Inferior parietal cortex (tissue), 1 donor: Measurements from ENCODE around the gene GOT2.
"Not testable (repeated sequence)": the region's sequence is repeated elsewhere in the genome, so short reads cannot be mapped to it uniquely, and the experiment has no call there.

Experiments used
- DNase-seq: peaks from one replicate; pipeline ENCODE4 v3.0.0-alpha.2; 2016; ENCODE audit errors: extremely low spot score

GOT2 gene

GRCh38 chr16:58733671-58734458, at the start of gene GOT2:
TSS of gene GOT2 (minus strand) at chr16:58734316. CDS start at chr16:58734228, 88 bp downstream.
- DNase-seq: peak; percentile 84

GRCh38 chr16:58779291-58779690, 45.2 kb upstream of the GOT2 start:
- DNase-seq: not testable (repeated sequence)

DNA sequence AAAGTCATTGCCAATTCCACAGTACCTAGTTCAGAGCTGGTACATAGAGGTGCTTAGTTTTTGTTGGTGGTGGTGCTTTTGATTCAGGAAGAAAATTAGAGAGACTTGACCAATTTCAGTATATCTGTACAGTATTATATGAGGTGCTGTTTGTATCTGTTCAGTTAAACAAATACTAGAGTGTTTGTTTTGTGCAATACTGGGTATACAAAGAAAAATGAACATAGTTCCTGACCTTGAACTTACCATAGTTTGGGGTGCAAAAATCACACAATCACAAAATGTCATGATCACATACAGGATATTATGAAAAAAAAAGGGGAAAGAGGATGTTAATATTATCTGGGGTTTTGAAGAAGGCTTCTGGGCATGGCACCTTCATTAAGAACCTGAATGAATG, 39.8 kb upstream of the GOT2 start:
- DNase-seq: no peak

- DNase-seq: no peak
Observed at GRCh38 chr16:58768145-58768544, 34.0 kb upstream of the GOT2 start.

DNA sequence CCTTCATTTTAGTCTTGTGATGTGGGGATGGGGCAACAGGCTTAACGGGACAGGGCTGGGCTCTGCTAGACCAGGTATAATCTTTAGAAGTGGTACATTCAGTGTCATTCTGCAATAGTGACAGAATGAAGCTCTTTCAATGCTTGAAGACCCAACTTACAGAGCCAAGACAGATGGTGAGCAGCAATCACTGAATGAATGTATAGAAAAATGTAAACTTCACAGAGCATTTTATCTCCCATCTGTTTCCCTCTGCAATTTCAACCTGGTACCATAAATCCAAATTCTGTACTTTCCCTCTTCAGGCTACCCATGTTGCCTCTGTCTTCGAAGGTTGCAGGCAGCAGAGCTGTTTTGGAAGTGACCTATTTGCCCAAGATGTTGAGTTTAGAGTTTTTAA, 33.5 kb upstream of the GOT2 start:
- no peak for DNase-seq

DNA sequence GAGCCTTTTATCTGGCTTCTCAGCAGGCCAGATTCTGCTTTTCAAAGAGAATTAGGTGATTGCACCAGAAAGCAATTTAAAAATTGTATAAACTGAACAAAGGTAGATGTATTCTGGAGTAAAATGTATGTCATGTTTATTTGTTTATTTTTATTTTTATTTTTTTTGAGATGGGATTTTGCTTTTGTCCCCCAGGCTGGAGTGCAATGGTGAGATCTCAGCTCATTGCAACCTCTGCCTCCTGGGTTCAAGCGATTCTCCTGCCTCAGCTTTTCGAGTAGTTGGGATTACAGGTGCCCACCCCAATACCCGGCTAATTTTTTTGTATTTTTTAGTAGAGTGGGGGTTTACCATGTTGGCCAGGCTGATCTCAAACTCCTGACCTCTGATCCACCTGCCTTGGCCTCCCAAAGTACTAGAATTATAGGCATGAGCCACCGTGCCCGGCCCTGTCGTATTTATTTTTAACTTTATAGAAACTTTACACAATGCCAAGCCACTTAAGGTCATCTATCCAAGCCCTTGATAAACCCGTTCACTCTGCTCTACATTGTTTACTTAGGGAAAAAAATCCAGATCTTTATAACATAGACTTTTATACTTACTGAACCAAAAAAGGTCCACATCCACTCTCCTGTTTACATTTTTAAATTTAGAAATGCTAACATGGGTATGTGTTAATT, 22.7 kb upstream of the GOT2 start:
- DNase-seq: no peak

DNA sequence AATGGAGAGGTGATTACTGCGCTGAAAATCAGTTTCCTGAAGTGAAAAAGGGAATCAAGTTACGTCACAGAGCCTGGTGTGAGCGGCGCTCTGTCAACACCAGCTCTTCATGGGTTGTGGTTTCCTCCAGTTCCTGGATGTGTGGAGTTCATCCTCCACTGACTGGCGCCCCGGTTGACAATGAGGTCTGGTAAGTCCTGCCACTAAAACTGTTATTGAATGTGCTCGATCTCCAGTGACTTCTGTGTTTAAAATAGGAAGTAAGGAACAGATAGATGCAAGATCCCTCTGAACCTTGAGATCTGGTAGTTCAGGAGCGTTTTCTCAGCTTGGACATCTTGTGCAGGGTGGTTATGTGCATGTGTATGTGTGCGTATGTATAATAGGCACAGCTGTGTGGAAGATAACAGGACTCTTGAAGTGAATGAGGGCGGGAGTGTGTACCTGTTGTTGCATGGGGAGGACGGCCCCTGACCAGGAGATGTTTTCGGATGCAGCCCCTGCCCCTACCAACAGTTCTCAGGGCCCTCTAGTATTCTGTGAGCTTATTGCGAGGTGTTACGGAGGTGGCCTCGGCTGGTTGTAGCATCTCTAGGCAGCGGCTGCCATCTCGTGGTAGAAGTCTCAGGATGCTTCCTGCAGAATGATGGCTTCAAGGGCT, 22.0 kb upstream of the GOT2 start:
- peak; percentile 86 for DNase-seq

GRCh38 chr16:58753711-58754134, 19.6 kb upstream of the GOT2 start:
- no peak for DNase-seq

GRCh38 chr16:58744497-58744896, 10.4 kb upstream of the GOT2 start:
- no peak for DNase-seq

GRCh38 chr16:58741976-58742375, 7.9 kb upstream of the GOT2 start:
- no peak for DNase-seq

GRCh38 chr16:58741166-58741565, 7.0 kb upstream of the GOT2 start:
- DNase-seq: no peak

DNA sequence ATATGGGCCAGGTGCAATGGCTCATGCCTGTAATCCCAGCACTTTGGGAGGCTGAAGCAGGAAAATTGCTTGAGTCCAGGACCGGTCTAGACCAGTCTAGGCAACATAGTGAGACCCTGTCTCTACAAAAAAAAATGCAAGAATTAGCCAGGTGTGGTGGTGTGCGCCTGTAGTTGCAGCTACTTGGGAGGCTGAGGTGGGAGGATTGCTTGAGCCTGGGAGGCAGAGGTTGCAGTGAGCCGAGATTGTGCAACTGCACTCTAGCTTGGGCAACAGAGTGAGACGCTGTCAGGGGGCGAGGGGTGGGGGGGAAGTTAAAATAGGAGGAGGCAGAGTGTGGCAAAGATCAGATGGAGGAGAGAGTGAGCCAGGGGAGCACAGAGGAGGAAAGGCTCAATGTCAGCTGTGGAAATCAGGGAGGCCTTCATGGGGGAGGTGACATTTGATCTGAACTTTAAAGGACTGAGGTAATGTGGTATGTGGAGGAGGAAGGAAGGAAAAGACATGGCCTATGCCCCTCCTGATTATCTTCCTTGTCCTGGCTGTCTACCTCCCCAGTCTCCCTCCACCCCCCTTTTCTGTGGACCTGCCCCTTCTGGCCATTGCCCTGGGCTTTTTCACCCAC, 4.7 kb upstream of the GOT2 start:
- DNase-seq: no peak

DNA sequence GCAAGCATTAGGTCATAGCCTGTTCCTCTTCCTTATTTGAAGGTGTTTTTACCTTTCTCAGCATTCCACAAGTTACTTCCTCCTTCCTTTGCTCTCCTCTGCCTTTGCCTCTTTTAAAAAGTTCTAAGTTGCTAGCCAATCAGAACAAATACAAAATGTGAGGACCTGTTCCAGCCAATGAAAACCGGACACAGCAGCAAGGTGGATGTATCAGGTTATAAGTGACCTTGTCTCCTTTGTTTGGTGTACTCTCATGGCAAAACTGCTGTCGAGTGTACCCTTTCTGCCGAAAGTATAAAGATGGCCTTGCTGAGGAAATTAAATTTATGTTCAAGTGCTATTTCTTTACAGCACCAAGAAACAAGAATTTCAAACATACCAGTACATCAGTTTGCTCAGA, 2.2 kb upstream of the GOT2 start:
- not testable (repeated sequence) for DNase-seq

DNA sequence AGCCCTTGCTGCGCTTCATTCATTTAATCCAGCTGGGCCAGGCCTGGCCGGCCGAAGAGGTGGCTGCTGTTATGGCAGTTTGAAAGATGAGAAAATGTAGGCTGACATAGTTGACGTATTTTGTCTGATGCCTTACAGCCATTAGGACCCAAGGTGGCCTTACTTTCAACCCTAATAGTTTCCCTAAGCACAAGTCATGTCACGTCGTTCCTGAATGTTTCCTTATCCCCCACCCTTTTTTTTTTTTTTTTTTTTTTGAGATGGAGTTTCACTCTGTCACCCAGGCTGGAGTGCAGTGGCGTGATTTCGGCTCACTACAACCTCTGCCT, 307 bp upstream of the GOT2 start:
- DNase-seq: no peak

- peak; percentile 33 for DNase-seq
Observed at GRCh38 chr16:58733248-58733670, 857 bp downstream of the GOT2 start.

DNA sequence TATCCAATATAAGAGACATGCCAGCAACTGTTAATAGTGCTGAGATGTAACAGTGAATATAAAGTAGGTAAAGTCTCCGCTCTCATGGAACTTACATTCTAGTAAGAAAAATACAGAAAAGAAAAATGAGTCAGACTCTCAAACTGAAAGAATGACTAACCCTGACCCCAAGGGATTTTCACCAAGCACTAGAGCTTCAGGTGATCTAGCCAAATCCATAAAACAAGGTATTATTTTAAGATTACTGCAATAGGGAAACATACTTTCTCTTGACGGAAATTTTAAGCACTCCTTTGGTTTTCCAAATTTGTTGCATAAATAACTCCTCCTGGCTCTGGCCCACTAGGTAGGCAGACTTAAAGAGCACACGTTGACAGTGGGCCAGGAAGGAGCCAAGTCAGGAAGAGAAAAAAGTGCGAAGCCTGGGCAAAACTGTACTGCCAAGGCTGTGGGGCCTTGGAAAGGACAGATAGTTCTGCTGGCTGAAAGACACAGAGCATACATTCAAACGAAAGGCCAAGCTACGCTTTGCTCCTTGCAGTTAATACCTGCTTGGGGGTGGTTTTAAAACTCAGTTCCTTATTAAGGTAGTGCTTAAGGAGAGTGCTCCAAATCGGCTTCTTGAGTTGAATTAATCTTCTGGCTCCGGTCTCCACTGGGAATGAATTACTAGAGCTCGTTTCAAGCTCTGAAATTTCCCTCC, 1.4 kb downstream of the GOT2 start:
- DNase-seq: no peak

- no peak for DNase-seq
Observed at GRCh38 chr16:58730724-58731370, 3.3 kb downstream of the GOT2 start.

- no peak for DNase-seq
Observed at GRCh38 chr16:58727796-58728568, 6.1 kb downstream of the GOT2 start.

GRCh38 chr16:58727028-58727781, 6.9 kb downstream of the GOT2 start:
- no peak for DNase-seq

DNA sequence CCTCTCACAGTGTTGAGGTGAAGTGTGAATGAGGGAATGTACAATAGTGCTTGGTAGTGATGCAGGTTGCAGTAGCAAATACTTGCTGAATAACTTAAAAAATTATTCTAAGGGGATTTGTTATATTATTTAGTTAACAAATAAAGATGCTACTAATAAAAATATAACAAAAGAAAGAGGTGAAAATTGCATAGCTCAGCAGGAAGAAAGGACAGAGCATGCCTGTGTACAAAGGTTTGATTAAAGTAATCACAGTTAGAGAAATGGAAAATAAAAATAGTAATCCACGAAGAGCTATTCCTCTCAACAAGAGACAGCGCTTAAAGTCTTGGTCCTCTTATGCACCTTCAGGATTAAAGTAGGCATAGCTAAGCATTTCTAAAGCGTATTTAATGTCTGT, 11.0 kb downstream of the GOT2 start:
- no peak for DNase-seq
